Large intestine (tissue), 1 donor: Measurements from ENCODE around the gene RINT1. TPM values are rescaled to one million over a fixed set of nuclear protein-coding genes. Genes with fewer than 3 reads are reported as not detected.

Experiments
- polyA plus RNA-seq: library from polyadenylated mRNA; unstranded; fragments of 120-200 nt; gene quantifications from one replicate; pipeline ENCODE4 v1.2.1, GENCODE V29; 2013

Gene RINT1
- polyA plus RNA-seq, 1 donor: 21.0 TPM

Other genes starting within 250 kb of the RINT1 start
- gene SRPK2, start 143.3 kb upstream of the RINT1 start, polyA plus RNA-seq: 26.7 TPM
- 14.4 TPM for gene PUS7, start 9.9 kb upstream of the RINT1 start, polyA plus RNA-seq
- gene EFCAB10, start 49.3 kb downstream of the RINT1 start, polyA plus RNA-seq: 1.4 TPM